Peyer's patch (tissue), 4 donors: Measurements from ENCODE around the gene ANO7. TPM values are rescaled to one million over a fixed set of nuclear protein-coding genes. Genes with fewer than 3 reads are reported as not detected.
A peak's percentile ranks its signal among the peaks of the same experiment; 100 is the strongest.

ENCODE experiments used
- DNase-seq, 3 donors: peaks; one replicate each; pipeline ENCODE4 v3.0.0-alpha.2; 2017 to 2019
- H3K27ac ChIP-seq, 4 donors: fragments of 200-600 bp; sonication (generic); one replicate each; pipeline ENCODE4 v1.5.1; 2016 to 2019
- H3K27me3 ChIP-seq, 2 donors: fragments of 200-600 bp; sonication (generic); one replicate each; pipeline ENCODE4 v1.5.1; 2019
- H3K36me3 ChIP-seq, 3 donors: fragments of 200-600 bp; sonication (generic); one replicate each; pipeline ENCODE4 v1.5.1; 2016 to 2019
- H3K4me1 ChIP-seq, 4 donors: fragments of 200-600 bp; sonication (generic); one replicate each; pipeline ENCODE4 v1.5.1; 2016 to 2019
- H3K4me3 ChIP-seq, 4 donors: fragments of 200-600 bp; sonication (generic); 1 replicate in 3 of 4; 2 replicates in 1 of 4; pipeline ENCODE4 v1.5.1; 2016 to 2019; ENCODE audit warnings: mild to moderate bottlenecking in 1 of 4
- H3K9me3 ChIP-seq, 4 donors: fragments of 200-600 bp; sonication (generic); one replicate each; pipeline ENCODE4 v1.5.1; 2016 to 2019; ENCODE audit warnings: mild to moderate bottlenecking in 1 of 4
- CTCF ChIP-seq, 6 experiments: fragments of 450-650 bp in 4 of 6; fragments of 200-600 bp in 2 of 6; sonication (generic) in 1 of 6; IDR thresholded peaks; one replicate each; pipeline ENCODE4 v1.5.1; 2017 to 2019; ENCODE audit warnings: antibody characterized with exemption in 6 of 6, mild to moderate bottlenecking in 3 of 6, moderate library complexity in 1 of 6
- POLR2A ChIP-seq, 2 donors: fragments of 450-650 bp; IDR thresholded peaks; one replicate each; pipeline ENCODE4 v1.5.1; 2017; ENCODE audit warnings: antibody characterized with exemption in 2 of 2, mild to moderate bottlenecking in 2 of 2, moderate library complexity in 2 of 2
- total RNA-seq, 4 donors: library from RNA; depleted of rRNA; stranded (reverse); fragments of >200 nt; gene quantifications; one replicate each; pipeline ENCODE4 v1.1.0, GENCODE V29; 2016

The ANO7 gene
- total RNA-seq, 4 donors from 2014 or later: 89.1 to 188 (median 102) TPM

DNA sequence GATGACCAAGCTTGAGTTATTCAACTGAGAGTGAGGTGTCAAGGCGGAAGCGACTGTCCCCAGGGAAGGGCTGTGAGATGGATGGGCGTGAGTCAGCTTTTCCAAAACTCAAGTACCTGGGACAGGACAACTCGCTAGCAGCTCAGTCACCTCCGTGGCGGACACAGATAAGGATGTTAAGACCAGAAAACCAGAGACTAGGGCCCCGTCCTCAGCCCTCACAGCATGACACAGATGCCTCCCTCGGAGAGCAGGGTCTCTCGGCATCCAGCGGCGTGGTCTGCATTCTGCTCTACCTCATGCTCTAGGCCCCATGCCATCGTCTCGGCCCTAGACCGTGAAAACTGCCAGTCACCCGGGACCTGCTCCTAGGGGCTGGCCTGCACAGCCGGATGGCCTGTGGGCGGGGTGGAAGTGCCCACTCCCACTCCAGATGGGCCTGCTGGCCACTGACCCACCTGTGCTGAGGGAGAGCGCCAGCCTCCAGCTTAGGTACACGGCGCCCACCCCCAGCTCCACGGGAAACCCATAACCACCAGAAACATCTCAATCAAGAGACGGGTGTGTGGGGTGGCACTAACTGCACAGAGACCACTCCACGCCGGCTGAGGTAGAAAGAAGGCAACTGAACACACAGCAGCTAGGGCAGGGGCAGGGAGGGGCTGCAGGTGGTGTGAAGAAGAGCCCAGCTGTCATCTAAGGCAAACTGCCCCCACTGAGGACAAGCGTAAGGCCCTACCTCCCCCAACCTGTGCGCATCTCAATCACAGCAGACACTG is 39.8 kb downstream of the ANO7 start:
- DNase-seq: no peak
- H3K27ac ChIP-seq: no peak overlapping the region

DNA sequence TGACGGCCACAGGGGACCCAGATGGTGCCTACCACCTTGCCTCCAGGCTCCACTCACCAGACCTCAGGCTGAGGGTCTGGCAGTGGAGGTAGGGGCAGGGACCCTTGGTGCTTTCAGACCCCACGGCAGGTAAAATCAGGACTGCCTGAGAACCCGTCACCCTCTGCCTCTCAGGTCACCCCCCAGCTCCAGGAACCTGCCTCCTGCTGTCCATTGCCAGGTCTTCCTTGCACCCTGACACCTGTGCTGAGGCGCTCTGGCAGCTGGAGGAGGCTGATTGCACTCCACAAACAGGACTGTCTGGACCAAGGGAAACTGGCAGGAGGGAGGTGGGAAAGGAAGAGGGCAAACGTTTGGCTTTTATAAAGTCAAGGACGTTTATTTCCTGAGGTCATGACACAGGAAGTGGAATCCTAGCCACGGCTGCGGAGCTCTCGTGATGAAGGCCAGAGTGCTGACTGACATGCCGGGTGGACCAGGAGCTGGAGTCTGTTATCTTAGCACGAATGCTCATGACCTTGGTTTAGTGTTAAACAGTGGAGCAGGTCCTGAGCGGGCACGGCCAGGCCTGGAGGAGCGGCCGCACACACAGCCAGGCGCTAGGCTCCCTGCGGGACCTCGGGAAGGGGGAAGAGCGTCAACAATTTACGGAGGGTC is 40.5 kb downstream of the ANO7 start:
- Histone ChIP-seq H3K4me1 (peaks cover 0 to 6% (median 0%) of the 10 kb centered on the region in 4 donors), H3K27me3 (no peaks in the 10 kb centered on the region), H3K36me3 (peaks cover 0 to 79% (median 0%) of the 10 kb centered on the region in 3 donors), H3K4me3 (no peak overlapping the region), H3K27ac (no peak overlapping the region), H3K9me3 (no peaks in the 10 kb centered on the region)
- no peak for DNase-seq
- no peak for TF ChIP-seq POLR2A (IDR thresholded peaks at IDR 0.05)
- no peak for TF ChIP-seq CTCF (IDR thresholded peaks at IDR 0.05)

More for the DNA sequence above, 39.8 kb downstream of the ANO7 start:
- TF ChIP-seq POLR2A (IDR thresholded peaks at IDR 0.05) (no peak), CTCF (IDR thresholded peaks at IDR 0.05) (no peak)
- H3K9me3 ChIP-seq: no peaks in the 10 kb centered on the region
- H3K27me3 ChIP-seq: no peaks in the 10 kb centered on the region
- no peak overlapping the region for H3K4me3 ChIP-seq
- peaks cover 0 to 8% (median 0%) of the 10 kb centered on the region in 4 donors for H3K4me1 ChIP-seq
- H3K36me3 ChIP-seq: peaks cover 0 to 71% (median 0%) of the 10 kb centered on the region in 3 donors

GRCh38 chr2:241229563-241230401 is 41.3 kb downstream of the ANO7 start:
- peak in 1 of 3 donors; percentile 21 for DNase-seq

DNA sequence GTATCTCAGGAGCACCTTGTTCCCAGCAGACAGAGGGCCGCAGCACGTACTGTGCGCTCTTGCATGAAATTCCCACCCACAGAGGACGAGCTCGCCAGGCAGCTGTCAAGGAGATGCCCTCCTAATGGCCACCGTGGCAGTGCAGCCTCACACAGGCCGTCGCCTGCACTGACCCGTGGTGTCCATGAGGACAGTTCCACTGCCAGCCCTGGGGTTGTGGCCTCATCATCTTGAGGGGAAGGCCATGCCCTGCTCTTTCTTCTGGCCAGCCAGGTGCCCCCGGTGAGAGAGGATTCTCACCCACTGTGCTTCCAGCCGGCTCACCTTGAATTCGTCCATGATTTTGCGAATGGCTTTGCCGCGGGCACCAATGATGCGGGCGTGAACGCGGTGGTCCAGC is 42.0 kb downstream of the ANO7 start:
- H3K27me3 ChIP-seq: no peaks in the 10 kb centered on the region
- peak in 1 of 3 donors; percentile 37 for DNase-seq
- H3K4me3 ChIP-seq: no peak overlapping the region
- no peaks in the 10 kb centered on the region for H3K9me3 ChIP-seq
- no peak for TF ChIP-seq POLR2A (IDR thresholded peaks at IDR 0.05)
- no peak for TF ChIP-seq CTCF (IDR thresholded peaks at IDR 0.05)
- H3K36me3 ChIP-seq: peaks cover 0 to 90% (median 0%) of the 10 kb centered on the region in 3 donors
- H3K27ac ChIP-seq: no peak overlapping the region
- H3K4me1 ChIP-seq: no peaks in the 10 kb centered on the region

More at GRCh38 chr2:241229563-241230401, 41.3 kb downstream of the ANO7 start:
- Histone ChIP-seq H3K9me3 (no peaks in the 10 kb centered on the region), H3K27ac (no peak overlapping the region), H3K36me3 (peaks cover 0 to 87% (median 0%) of the 10 kb centered on the region in 3 donors), H3K27me3 (no peaks in the 10 kb centered on the region), H3K4me1 (no peaks in the 10 kb centered on the region), H3K4me3 (no peak overlapping the region)
- TF ChIP-seq CTCF (IDR thresholded peaks at IDR 0.05) (no peak), POLR2A (IDR thresholded peaks at IDR 0.05) (no peak)
